HT-29 (cell line): ENCODE results near the gene ANKRD13B. TPM values are rescaled to one million over a fixed set of nuclear protein-coding genes. Genes with fewer than 3 reads are reported as not detected.
"Not testable (repeated sequence)": the region's sequence is repeated elsewhere in the genome, so short reads cannot be mapped to it uniquely, and the experiment has no call there.

Experiments used
- DNase-seq: peaks from one replicate; pipeline ENCODE4 v3.0.0-alpha.2; 2015; ENCODE audit warnings: low spot score
- small RNA-seq: library from RNA; depleted of rRNA; stranded (forward); fragments of <200 nt; gene quantifications from one replicate; pipeline ENCODE3, GENCODE V24; 2014
- total RNA-seq: library from RNA; depleted of rRNA; stranded (reverse); fragments of >200 nt; shearing (Covaris generic); gene quantifications from 2 replicates; pipeline ENCODE4 v1.2.3, GENCODE V29; 2014; rRNA removed

The ANKRD13B gene
- total RNA-seq, 1 experiment from 2014 or later = 26.6 TPM

DNA sequence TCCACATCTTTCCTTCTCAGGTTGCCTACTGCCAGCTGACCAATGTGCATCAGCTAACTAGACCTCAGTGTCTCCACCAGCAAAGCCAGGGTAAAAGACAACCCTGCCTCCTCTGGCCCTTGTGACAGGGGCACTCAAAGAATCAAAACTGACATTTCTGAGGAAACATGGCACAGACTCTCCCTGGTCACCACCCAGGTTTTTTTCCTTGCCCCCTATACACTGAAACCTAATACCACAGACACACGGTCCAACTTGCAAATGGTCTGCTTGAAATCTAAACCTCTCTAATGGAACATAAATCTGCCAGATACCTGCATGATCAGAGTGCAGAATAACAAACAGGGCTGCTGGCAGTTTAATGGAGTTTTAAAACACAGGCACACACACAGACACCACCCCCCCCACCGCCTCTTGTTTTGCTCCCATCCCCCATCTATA is 49.3 kb downstream of the ANKRD13B start:
- no peak for DNase-seq

DNA sequence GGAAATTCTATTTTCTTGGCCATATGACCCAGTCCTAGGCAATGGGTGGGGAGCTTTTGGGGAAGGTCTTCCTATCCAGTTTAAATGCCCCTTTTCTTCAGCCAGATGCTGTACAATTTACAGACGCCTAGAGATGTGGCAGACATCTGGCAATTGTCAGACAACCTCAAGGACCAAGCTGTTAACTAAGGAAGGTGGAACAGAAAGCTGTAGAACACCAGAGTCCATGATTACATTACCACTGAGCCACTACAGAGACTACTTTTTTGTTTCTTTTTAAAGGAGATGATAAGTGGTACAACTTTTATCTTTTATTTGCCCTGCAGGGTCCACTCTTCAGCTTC is 50.9 kb downstream of the ANKRD13B start:
- DNase-seq = no peak

DNA sequence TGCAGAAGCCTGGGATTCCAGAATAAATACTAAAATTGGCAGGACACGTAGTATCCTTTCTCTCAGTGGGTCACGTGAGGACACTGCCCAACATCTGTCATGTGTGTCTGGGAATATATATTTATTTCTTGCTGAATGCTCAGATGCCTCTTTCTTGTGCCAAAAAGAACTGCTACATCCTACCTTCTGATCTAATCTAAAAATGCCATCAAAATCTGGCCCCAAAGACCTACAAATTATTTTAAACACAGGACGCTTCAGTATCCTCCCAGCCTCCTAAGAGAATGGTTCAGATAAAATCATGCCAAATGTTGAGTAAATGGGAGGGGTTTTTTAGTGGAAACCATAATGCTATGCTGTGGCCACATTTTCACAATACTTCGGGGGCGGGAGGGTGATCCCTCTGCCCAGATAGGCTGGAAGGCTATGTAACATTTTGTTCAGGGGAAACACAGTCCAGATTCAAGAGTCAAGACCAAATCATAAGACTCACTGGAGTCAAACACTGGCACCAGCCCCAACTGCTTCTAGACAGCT is 52.7 kb downstream of the ANKRD13B start:
- DNase-seq = no peak

GRCh38 chr17:29648005-29648404 is 55.1 kb downstream of the ANKRD13B start:
- DNase-seq = no peak

GRCh38 chr17:29649359-29649758 is 56.4 kb downstream of the ANKRD13B start:
- no peak for DNase-seq

DNA sequence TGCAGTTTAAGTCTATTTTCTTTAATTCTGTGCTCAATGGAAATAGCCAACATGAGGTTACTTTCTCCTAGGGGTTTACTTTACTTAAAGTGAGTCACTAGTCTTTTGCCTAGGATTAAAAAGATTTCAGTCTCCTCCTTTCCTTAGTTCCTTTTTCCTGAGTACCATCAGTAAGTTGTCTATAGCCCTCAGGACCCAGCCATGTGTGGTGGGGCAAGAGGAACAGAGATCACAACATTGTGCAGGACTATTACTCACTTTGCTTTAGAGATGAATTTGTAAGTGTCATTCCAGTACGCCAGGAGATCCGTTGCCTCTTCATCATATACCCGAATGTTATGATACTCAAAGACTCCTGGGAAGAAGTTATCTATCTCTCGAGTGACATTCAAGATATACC is 57.5 kb downstream of the ANKRD13B start:
- DNase-seq = no peak

GRCh38 chr17:29651913-29652312 is 59.0 kb downstream of the ANKRD13B start:
- DNase-seq = not testable (repeated sequence)

DNA sequence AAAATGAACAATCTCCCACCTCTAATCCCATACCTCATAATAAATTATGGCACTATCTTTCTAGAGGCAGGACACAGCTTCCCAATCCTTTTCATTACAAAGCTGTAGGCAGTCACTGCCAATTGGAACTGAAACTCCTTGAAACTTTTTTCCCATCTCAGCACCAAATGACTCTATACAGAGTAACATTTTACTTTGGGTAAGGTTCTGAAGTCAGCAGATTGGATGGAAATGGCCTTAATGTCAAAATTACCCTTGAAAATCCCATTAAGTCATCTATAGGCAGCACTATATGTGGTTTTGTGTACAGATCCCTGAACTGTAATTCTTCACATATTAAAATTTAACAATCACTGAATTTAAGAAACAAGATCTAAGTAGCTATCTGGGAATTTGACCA is 60.0 kb downstream of the ANKRD13B start:
- DNase-seq = no peak

- no peak for DNase-seq
Observed at GRCh38 chr17:29653995-29654714, 61.2 kb downstream of the ANKRD13B start.

- no peak for DNase-seq
Observed at GRCh38 chr17:29655323-29655722, 62.4 kb downstream of the ANKRD13B start.

DNA sequence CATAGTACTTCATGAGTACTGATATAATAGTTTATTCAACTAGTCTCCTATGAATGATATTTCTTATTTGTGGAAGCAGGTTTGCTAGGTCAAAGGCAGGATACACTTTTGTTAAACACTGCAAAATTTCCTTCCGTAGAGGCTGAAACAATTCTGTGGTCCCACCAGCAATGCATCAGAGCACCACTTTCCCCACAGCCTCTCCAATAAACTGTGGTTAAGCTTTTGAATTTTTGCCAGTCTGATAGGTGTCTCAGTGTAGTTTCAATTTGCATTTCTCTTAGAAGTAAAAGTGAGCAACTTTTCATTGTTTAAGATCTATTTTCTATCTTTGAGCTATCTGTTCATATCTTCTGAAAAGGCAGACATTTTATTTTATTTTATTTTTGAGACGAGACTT is 66.2 kb downstream of the ANKRD13B start:
- DNase-seq = no peak

- DNase-seq = no peak
Observed at GRCh38 chr17:29661213-29661612, 68.3 kb downstream of the ANKRD13B start.

DNA sequence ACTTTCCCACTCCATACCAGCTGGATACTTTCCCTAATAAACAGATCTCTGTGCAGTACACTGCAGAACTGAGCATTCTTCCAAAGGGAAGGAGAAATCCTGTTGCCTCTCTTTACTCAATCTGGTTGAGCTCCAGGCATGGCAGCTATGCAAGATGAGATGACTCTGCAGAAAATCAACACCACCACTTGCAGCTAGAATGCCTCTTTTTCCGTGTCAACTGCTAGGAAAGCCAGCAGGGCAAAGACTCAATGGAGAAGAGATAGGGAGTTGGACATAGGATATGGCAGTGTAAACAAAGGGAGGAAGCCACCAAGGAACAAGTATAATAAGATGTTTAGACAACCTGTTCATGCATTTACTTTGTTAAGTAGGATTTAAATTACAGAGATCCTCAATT is 70.2 kb downstream of the ANKRD13B start:
- no peak for DNase-seq

Small RNA genes within 50 kb of the gene (small RNA-seq; reads per million reads assigned to genes)
- gene RNU6-920P = not detected

Other genes with a start within 250 kb of the ANKRD13B start
- gene TAOK1, start 202.8 kb upstream of the ANKRD13B start, total RNA-seq = 20.5 and 25.9 TPM in 2 replicates
- gene ABHD15, start 26.1 kb upstream of the ANKRD13B start, total RNA-seq = 20.6 and 25.5 TPM in 2 replicates
- 118 and 141 TPM in 2 replicates for gene TP53I13, start 24.4 kb upstream of the ANKRD13B start, total RNA-seq
- gene GIT1, start 3.5 kb upstream of the ANKRD13B start, total RNA-seq = 52.2 and 56.3 TPM in 2 replicates
- 0.25 and 0.26 TPM in 2 replicates for gene CORO6, start 29.8 kb downstream of the ANKRD13B start, total RNA-seq